Measurements from ENCODE around the gene RHBDD2. TPM values are rescaled to one million over a fixed set of nuclear protein-coding genes. Genes with fewer than 3 reads are reported as not detected.

The RHBDD2 gene
- total RNA-seq, 2 experiments from 2014 or later: 38.1 to 39.1 TPM

DNA sequence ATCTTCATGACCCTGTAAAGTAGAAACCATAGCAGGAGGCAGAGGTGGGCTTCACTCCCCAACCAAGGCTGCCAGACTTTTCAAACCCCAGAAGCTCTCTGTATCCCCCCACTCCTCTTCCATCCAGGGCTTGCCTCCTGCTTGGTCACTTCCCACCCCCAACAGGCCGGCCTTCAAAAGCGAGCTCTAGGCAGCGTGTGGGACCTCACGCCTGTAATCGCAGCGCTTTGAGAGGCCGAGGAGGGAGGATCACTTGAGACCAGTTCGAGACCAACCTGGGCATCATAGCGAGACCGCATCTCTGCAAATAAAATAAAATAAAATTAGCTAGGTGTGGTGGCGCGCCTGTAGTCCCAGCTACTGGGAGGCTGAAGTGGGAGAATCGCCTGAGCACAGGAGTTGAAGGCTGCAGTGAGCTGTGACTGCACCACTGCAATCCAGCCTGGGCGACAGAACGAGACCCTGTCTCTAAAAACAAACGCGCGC lies 35.4 kb downstream of the RHBDD2 start:
- POLR2A ChIA-PET: interaction anchor here (0.6 to 2.7 kb wide), 5 partner anchors 14 to 185 kb away, joined by 3 to 7 read pairs (median 5); partner anchors contain the start of genes MDH2, RHBDD2 and STYXL1
- CTCF ChIA-PET: interaction anchor here (1.3 to 1.4 kb wide), 2 partner anchors 95 to 106 kb away, joined by 3 read pairs; no protein-coding TSS in a partner anchor

- POLR2A ChIA-PET: interaction anchor here (0.6 to 2.7 kb wide), 5 partner anchors 14 to 185 kb away, joined by 3 to 7 read pairs (median 5); partner anchors contain the start of genes MDH2, RHBDD2 and STYXL1
- CTCF ChIA-PET: interaction anchor here (1.3 to 2.7 kb wide), 3 partner anchors 94 to 105 kb away, joined by 3 to 7 read pairs (median 3); no protein-coding TSS in a partner anchor
Measured at GRCh38 chr7:75914655-75915415, 36.0 kb downstream of the RHBDD2 start, which contains the start of gene POR. TSS of gene POR (plus strand) at chr7:75915155. CDS start at chr7:75954002, 38,847 bp downstream.

GRCh38 chr7:75915416-75916156 lies 36.8 kb downstream of the RHBDD2 start:
- ChIA-PET CTCF (interaction anchor here (0.9 to 2.7 kb wide), 3 partner anchors 31 to 105 kb away, joined by 3 to 7 read pairs (median 3); no protein-coding TSS in a partner anchor), POLR2A (interaction anchor here (0.6 to 2.7 kb wide), 5 partner anchors 37 to 153 kb away, joined by 4 to 11 read pairs (median 5); partner anchors contain the start of genes MDH2, RHBDD2 and STYXL1)

GRCh38 chr7:75916259-75916658 lies 37.4 kb downstream of the RHBDD2 start:
- CTCF ChIA-PET: interaction anchor here (0.9 to 2.7 kb wide), 3 partner anchors 30 to 104 kb away, joined by 3 to 7 read pairs (median 3); no protein-coding TSS in a partner anchor
- POLR2A ChIA-PET: interaction anchor here (0.6 to 2.7 kb wide), 3 partner anchors 46 to 152 kb away, joined by 4 to 11 read pairs (median 7); partner anchors contain the start of genes MDH2 and STYXL1

DNA sequence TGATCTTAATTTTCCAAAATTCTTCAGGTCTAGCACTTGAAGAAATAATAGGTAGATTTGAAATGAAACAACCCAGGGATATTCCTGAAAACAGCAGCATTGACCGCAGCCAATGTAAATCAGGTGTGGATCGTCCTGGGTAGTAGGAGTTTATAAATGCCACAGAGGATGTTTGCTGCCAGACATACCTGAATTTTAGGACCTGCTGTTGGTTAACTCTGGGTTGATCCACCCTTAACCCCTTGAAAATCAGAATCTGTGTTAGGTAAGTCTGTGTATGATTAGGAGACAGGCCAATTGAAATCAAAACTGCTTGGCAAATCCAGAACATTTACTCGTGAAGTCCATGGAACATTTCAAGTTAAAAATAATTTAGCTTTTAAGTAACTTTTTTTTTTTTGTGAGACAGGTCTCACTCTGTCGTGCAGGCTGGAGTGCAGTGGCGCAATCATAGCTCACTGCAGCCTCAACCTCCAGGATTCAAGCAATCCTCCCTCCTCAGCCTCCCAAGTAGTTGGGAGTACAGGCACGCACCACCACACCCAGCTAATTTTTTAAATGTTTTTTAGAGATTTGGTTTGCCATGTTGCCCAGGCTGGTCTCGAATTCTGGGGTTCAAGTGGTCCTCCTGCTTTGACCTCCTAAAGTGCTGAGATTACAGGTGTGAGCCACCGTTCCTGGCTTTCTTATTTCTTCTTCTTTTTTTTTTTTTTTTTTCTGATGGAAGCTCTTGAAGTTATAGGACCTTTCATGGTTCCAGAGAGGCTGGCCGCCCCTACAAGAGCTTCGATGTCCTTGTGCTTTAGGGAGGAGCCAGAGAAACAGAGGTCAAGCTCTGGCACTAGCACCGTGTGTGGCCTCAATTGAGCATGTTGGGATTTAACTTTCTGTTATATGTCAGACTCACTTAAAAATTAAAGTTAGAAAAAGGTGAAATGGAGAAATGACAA lies 38.1 kb downstream of the RHBDD2 start:
- POLR2A ChIA-PET: interaction anchor here (0.6 to 0.7 kb wide), 3 partner anchors 46 to 879 kb away, joined by 3 to 4 read pairs (median 3); no protein-coding TSS in a partner anchor
- CTCF ChIA-PET: interaction anchor here (0.6 to 2.7 kb wide), 6 partner anchors 30 to 289 kb away, joined by 3 to 7 read pairs (median 3); no protein-coding TSS in a partner anchor

GRCh38 chr7:75920431-75921161 lies 41.8 kb downstream of the RHBDD2 start:
- POLR2A ChIA-PET: no interaction called here
- CTCF ChIA-PET: no interaction called here

DNA sequence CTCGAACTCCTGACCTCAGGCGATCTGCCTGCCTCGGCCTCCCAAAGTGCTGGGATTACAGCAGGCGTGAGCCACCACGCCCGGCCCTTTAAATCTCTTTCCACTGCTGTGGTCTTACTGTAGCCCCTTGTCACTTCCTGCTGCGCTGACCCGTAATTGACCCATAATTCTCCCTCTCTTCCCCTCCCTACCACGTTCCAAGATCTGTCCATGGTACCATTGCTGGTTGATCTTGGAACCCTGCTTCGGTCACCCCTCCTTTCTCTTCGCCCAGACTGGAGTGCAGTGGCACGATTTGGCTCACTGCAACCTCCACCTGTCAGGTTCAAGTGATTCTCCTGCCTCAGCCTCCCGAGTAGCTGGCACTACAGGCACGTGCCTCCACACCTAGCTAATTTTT lies 42.6 kb downstream of the RHBDD2 start:
- ChIA-PET POLR2A (no interaction called here), CTCF (interaction anchor here (0.7 kb wide), 1 partner anchor 62 kb away, joined by 3 read pairs; no protein-coding TSS in a partner anchor)

- ChIA-PET CTCF (no interaction called here), POLR2A (no interaction called here)
Measured at GRCh38 chr7:75922966-75923603, 44.3 kb downstream of the RHBDD2 start.

GRCh38 chr7:75924256-75924655 lies 45.4 kb downstream of the RHBDD2 start:
- ChIA-PET POLR2A (no interaction called here), CTCF (no interaction called here)

DNA sequence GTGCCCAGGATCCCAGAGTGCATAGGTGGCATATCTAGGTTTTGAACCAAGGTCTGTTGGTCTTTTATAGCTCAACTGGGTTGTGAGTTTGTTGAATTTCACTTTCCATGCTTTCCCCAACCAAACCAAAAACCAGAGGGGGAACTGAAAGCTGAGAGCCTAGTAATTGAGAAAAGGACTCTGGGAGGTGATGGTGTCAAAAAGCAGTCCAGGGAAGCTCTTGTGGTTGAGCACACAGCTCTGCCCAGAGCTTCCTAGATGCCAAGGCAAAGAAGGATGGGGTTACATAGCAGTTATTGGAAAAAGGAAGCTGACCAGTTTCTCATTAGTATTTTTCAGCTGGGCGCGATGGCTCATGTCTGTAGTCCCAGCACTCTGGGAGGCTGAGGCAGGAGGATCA lies 46.1 kb downstream of the RHBDD2 start:
- ChIA-PET POLR2A (no interaction called here), CTCF (no interaction called here)

GRCh38 chr7:75925717-75926435 lies 47.0 kb downstream of the RHBDD2 start:
- ChIA-PET POLR2A (no interaction called here), CTCF (interaction anchor here (0.5 kb wide), 1 partner anchor 113 kb away, joined by 3 read pairs; no protein-coding TSS in a partner anchor)

DNA sequence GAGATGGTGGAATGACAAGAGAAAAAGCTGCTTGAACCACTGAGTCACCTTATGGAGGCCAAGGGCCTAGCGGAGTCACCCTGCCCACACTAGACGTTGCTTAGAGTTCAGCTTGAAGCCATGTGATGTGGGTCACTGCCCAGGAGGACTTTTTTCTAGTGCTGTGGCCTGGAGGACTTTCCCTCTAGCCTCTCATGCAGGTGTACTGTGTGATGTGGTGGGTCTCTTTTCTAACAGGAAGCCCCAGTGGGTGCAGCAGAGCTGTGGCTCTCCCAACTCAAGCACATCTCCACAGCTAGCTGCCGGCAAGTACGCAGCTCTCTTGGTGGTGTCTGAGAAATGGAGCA lies 49.7 kb downstream of the RHBDD2 start:
- POLR2A ChIA-PET: interaction anchor here (1.0 kb wide), 1 partner anchor 14 kb away, joined by 3 read pairs; no protein-coding TSS in a partner anchor
- CTCF ChIA-PET: no interaction called here

- ChIA-PET POLR2A (no interaction called here), CTCF (no interaction called here)
Measured at GRCh38 chr7:75931680-75932079, 52.8 kb downstream of the RHBDD2 start.

DNA sequence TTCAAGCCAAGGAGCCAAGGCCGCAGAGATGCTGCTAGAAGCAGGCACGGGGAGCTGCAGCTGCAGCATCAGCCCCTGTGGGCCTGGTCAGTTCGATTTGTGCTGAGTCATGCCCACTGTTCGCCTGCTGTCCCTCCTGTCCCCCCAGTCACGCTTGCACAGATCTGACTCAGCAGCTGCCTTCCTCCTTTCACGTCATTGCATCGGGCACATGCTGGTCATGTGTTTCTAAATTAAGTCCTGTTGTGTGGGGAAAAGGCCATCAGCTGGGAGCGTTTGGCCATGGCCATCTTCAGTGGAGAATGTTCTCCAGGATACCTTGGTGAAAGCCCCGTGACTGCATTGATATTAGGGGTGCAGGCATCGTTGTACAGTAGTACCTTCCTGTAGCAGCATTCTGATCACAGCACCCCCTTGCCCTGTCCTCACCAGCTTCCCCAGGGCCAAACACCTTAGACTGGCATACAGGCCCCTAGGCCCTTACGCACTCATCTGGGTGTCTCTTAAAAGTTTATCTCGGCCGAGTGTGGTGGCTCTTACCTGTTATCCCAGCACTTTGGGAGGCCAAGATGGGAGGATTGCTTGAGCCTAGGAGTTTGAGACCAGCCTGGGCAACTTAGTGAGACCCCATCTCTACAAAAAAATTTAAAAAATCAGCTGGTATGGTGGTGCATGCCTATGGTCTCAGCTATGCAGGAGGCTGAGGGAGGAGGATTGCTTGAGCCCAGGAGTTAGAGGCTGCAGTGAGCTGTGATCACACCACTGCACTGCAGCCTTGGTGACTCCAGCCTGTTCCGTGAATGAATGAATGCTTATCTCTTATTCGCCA lies 59.3 kb downstream of the RHBDD2 start:
- CTCF ChIA-PET: interaction anchor here (0.7 kb wide), 1 partner anchor 99 kb away, joined by 3 read pairs; no protein-coding TSS in a partner anchor

More for the DNA sequence above, 59.3 kb downstream of the RHBDD2 start:
- POLR2A ChIA-PET: interaction anchor here (0.9 kb wide), 1 partner anchor 228 kb away, joined by 3 read pairs; no protein-coding TSS in a partner anchor
